Measurements from ENCODE around the gene ATL3. TPM values are rescaled to one million over a fixed set of nuclear protein-coding genes. Genes with fewer than 3 reads are reported as not detected.
"Not testable (repeated sequence)": the region's sequence is repeated elsewhere in the genome, so short reads cannot be mapped to it uniquely, and the experiment has no call there.

The ATL3 gene
- total and polyA plus RNA-seq, 5 donors from 2014 or later: 23.6 to 33.7 (median 25.5) TPM

DNA sequence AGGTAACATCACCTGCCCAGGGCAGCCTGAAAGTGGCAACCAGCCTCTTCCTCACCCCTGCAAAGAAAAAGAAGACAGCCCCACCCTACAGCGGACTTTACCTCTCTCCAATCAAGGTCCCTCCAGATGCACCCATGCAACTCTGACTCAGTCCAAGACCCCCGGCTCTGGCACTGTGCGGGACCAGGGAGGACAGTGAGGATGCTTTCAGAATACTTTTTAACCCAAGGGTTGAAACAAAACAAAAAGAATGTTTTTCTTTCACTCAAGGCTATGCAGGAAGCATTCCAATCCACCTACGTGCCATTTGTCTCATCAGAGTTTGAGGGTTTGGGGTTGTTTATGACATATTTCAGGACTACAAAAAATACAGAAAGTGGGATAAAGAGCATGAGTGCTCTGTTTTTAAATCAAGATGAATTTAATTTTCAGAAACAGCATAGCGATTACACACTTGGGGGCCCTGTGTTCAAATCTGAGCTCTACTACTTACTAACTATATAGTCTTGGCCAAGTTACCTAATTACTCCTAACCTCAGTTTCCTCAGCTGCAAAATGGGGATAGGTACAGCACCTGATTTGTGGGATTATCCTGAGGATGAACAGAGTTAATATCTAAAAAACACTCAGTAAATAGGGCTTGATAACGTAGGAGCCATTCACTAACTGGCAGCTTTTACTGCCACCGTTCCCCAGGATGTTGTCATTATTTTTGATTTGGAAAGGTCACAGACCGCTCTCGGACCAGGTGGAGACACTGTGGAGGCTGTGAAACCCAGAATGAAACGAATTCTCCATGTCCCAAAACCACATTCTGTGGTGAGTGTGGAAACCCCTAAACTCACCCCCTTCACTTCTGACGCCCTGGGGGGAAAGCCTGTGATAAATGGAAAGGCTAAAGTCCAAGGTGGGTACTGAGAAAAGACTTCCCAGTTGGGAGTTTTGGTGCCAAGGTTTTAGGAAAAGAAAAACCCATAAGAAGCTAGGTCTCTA, 62.5 kb downstream of the ATL3 start:
- Histone ChIP-seq H3K9me3 (ENCODE audit: control insufficient read depth in 2 of 2, low read length in 2 of 2) (no peaks in the 10 kb centered on the region), H3K36me3 (ENCODE audit: control insufficient read depth, insufficient read depth, low read length) (no peaks in the 10 kb centered on the region), H3K4me3 (ENCODE audit: low read depth, low read length) (no peak overlapping the region), H3K27ac (ENCODE audit: insufficient read depth, low read length, poor library complexity, severe bottlenecking) (no peak overlapping the region), H3K27me3 (ENCODE audit: control insufficient read depth, insufficient read depth, low read length) (no peaks in the 10 kb centered on the region), H3K4me1 (ENCODE audit: control insufficient read depth, insufficient read depth, low read length, poor library complexity, severe bottlenecking) (peaks cover 3% of the 10 kb centered on the region)
- Mint-ChIP-seq H3K27me3 (peaks cover 25% of the 10 kb centered on the region), H3K4me1 (peaks cover 5 to 19% (median 10%) of the 10 kb centered on the region in 4 donors), H3K36me3 (no peaks in the 10 kb centered on the region), H3K4me3 (no peak overlapping the region), H3K27ac (peak overlapping the region in 1 of 3 donors; percentile 47), H3K9me3 (no peaks in the 10 kb centered on the region)
- ATAC-seq (ENCODE audit: low read depth in 2 of 2) (no peak), DNase-seq (no peak)

GRCh38 chr11:63603180-63603518, 68.0 kb downstream of the ATL3 start:
- Histone ChIP-seq H3K27me3 (ENCODE audit: control insufficient read depth, insufficient read depth, low read length) (no peaks in the 10 kb centered on the region), H3K9me3 (ENCODE audit: control insufficient read depth in 2 of 2, low read length in 2 of 2) (no peaks in the 10 kb centered on the region), H3K36me3 (ENCODE audit: control insufficient read depth, insufficient read depth, low read length) (no peaks in the 10 kb centered on the region), H3K4me1 (ENCODE audit: control insufficient read depth, insufficient read depth, low read length, poor library complexity, severe bottlenecking) (no peaks in the 10 kb centered on the region), H3K27ac (ENCODE audit: insufficient read depth, low read length, poor library complexity, severe bottlenecking) (no peak overlapping the region), H3K4me3 (ENCODE audit: low read depth, low read length) (no peak overlapping the region)
- no peak overlapping the region for H3K27ac Mint-ChIP-seq
- no peaks in the 10 kb centered on the region for H3K9me3 Mint-ChIP-seq
- DNase-seq: no peak
- peaks cover 0 to 2% (median 0%) of the 10 kb centered on the region in 4 donors for H3K4me1 Mint-ChIP-seq
- no peak for ATAC-seq (ENCODE audit: low read depth in 2 of 2)
- H3K36me3 Mint-ChIP-seq: no peaks in the 10 kb centered on the region
- no peak overlapping the region for H3K4me3 Mint-ChIP-seq
- H3K27me3 Mint-ChIP-seq: peaks cover 5% of the 10 kb centered on the region

DNA sequence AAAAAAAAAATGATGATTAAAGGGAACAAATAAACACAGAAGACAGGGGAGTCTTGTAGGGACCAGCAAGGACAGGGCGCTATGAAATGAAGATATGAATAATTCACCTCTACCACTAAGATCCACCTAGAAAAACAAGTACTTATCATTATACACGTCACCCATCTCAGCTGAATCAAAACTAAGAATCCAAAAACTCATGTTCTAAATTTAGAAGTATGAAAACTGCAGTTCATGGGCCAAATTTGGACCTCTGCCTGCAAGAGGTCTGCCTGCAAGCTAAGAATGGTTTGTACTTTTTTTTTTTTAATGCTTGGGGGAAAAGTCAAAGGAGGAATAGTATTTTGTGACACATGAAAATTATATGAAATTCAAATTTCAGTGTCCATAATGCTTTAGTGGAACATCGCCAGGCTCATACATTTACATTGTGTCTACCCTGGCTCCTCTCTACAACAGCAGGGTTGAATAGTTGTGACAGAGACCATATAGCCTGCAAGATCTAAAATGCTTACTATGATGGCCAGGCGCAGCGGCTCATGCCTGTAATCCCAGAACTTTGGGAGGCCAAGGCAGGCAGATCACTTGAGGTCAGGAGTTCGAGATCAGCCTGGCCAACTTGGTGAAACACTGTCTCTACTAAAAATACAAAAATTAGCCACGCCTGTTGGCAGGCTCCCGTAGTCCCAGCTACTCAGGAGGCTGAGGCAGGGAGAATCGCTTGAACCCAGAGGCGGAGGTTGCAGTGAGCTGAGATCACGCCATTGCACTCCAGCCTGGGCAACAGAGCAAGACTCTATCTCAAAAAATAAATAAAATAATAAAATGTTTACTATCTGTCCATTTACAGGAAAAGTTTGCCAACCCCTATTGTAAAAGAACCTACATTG, 68.6 kb downstream of the ATL3 start:
- not testable (repeated sequence) for H3K36me3 ChIP-seq (ENCODE audit: control insufficient read depth, insufficient read depth, low read length); H3K9me3 Mint-ChIP-seq; H3K4me3 ChIP-seq (ENCODE audit: low read depth, low read length); H3K4me1 ChIP-seq (ENCODE audit: control insufficient read depth, insufficient read depth, low read length, poor library complexity, severe bottlenecking); H3K4me3 Mint-ChIP-seq; H3K36me3 Mint-ChIP-seq; H3K9me3 ChIP-seq (ENCODE audit: control insufficient read depth in 2 of 2, low read length in 2 of 2); H3K27me3 ChIP-seq (ENCODE audit: control insufficient read depth, insufficient read depth, low read length); DNase-seq; H3K27me3 Mint-ChIP-seq; H3K27ac ChIP-seq (ENCODE audit: insufficient read depth, low read length, poor library complexity, severe bottlenecking); ATAC-seq (ENCODE audit: low read depth in 2 of 2); H3K4me1 Mint-ChIP-seq
- H3K27ac Mint-ChIP-seq: peak overlapping the region in 1 of 3 donors; percentile 67

DNA sequence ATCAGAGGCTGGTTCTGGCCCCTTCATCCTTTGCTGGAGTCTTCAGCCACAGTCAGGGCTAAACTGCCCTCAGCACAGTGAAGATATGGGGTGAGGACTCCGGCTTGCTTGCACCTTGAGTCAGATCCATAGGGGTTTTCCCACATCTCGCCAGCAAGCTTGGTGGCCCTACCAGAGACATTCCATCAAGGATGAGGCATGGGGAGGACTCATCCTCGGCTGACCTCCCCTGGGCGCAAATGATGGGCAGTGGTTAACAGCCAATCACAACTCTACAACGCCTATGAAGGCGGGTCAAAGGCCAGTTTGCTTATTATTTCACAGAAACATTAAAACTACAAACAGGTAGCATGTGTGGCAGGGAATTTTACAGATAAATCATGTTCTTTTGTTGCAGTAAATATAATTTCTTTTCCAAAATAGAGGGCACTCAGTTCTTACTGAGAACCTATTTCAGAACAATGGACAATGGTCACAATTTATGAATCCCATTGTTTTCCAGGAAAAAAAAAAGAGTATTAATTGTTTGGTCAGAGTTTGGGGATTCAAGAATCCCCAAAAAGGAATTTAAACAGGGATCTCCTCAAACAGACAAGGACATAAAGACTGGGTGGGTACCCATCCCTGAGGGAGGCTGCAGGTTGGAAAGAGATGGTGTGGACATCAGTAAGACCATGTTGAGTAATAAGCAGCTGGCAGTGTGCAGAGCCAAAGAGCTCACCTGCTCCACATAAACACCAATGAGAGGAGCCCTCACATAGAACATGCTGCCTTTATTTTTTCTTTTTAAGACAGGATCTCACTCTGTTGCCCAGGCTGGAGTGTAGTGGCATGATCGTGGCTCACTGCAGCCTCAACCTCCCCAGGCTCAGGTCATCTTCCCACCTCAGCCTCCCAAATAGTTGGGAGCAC, 71.7 kb downstream of the ATL3 start:
- peak overlapping the region in 1 of 4 donors; percentile 24 for H3K4me3 Mint-ChIP-seq
- DNase-seq (no peak), ATAC-seq (ENCODE audit: low read depth in 2 of 2) (no peak)
- no peaks in the 10 kb centered on the region for H3K9me3 ChIP-seq (ENCODE audit: control insufficient read depth in 2 of 2, low read length in 2 of 2)
- H3K9me3 Mint-ChIP-seq: no peaks in the 10 kb centered on the region
- H3K4me1 Mint-ChIP-seq: peaks cover 0 to 2% (median 0%) of the 10 kb centered on the region in 4 donors
- no peak overlapping the region for H3K27ac ChIP-seq (ENCODE audit: insufficient read depth, low read length, poor library complexity, severe bottlenecking)
- no peaks in the 10 kb centered on the region for H3K36me3 Mint-ChIP-seq
- H3K4me3 ChIP-seq (ENCODE audit: low read depth, low read length): no peak overlapping the region
- H3K36me3 ChIP-seq (ENCODE audit: control insufficient read depth, insufficient read depth, low read length): no peaks in the 10 kb centered on the region
- no peaks in the 10 kb centered on the region for H3K27me3 Mint-ChIP-seq
- no peaks in the 10 kb centered on the region for H3K4me1 ChIP-seq (ENCODE audit: control insufficient read depth, insufficient read depth, low read length, poor library complexity, severe bottlenecking)
- no peak overlapping the region for H3K27ac Mint-ChIP-seq
- no peaks in the 10 kb centered on the region for H3K27me3 ChIP-seq (ENCODE audit: control insufficient read depth, insufficient read depth, low read length)

DNA sequence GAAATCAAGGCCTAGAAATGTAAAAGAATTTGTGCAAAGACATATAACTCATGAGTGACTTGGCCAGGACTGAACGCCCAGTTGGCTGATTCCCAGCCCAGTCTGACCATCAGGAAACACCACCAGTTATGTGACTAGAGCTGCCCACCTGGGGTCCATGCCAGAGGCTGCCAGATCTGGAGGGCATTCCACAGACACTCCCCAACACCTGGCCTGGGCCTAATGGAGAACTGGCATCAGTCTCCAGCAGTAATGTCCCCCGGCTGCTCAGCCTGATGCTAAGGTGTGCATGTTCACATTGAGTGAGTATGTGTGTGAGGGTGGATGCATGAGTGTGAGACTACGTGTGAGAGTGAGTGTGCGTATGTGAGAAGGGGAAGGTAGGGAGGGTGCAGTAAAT, 72.6 kb downstream of the ATL3 start:
- ATAC-seq (ENCODE audit: low read depth in 2 of 2) (no peak), DNase-seq (no peak)
- Histone ChIP-seq H3K27ac (ENCODE audit: insufficient read depth, low read length, poor library complexity, severe bottlenecking) (no peak overlapping the region), H3K4me3 (ENCODE audit: low read depth, low read length) (no peak overlapping the region), H3K4me1 (ENCODE audit: control insufficient read depth, insufficient read depth, low read length, poor library complexity, severe bottlenecking) (no peaks in the 10 kb centered on the region), H3K36me3 (ENCODE audit: control insufficient read depth, insufficient read depth, low read length) (no peaks in the 10 kb centered on the region), H3K9me3 (ENCODE audit: control insufficient read depth in 2 of 2, low read length in 2 of 2) (no peaks in the 10 kb centered on the region), H3K27me3 (ENCODE audit: control insufficient read depth, insufficient read depth, low read length) (no peaks in the 10 kb centered on the region)
- H3K9me3 Mint-ChIP-seq: no peaks in the 10 kb centered on the region
- H3K27me3 Mint-ChIP-seq: no peaks in the 10 kb centered on the region
- H3K4me3 Mint-ChIP-seq: no peak overlapping the region
- H3K36me3 Mint-ChIP-seq: no peaks in the 10 kb centered on the region
- H3K27ac Mint-ChIP-seq: no peak overlapping the region
- peaks cover 0 to 2% (median under 1%) of the 10 kb centered on the region in 4 donors for H3K4me1 Mint-ChIP-seq

- H3K9me3 Mint-ChIP-seq: no peaks in the 10 kb centered on the region
- H3K27me3 ChIP-seq (ENCODE audit: control insufficient read depth, insufficient read depth, low read length): no peaks in the 10 kb centered on the region
- no peak overlapping the region for H3K4me3 Mint-ChIP-seq
- no peaks in the 10 kb centered on the region for H3K36me3 Mint-ChIP-seq
- no peak overlapping the region for H3K27ac Mint-ChIP-seq
- no peak for DNase-seq
- no peak overlapping the region for H3K4me3 ChIP-seq (ENCODE audit: low read depth, low read length)
- no peaks in the 10 kb centered on the region for H3K27me3 Mint-ChIP-seq
- no peak overlapping the region for H3K27ac ChIP-seq (ENCODE audit: insufficient read depth, low read length, poor library complexity, severe bottlenecking)
- no peaks in the 10 kb centered on the region for H3K4me1 ChIP-seq (ENCODE audit: control insufficient read depth, insufficient read depth, low read length, poor library complexity, severe bottlenecking)
- H3K36me3 ChIP-seq (ENCODE audit: control insufficient read depth, insufficient read depth, low read length): no peaks in the 10 kb centered on the region
- H3K4me1 Mint-ChIP-seq: peaks cover 0 to 2% (median under 1%) of the 10 kb centered on the region in 4 donors
- no peaks in the 10 kb centered on the region for H3K9me3 ChIP-seq (ENCODE audit: control insufficient read depth in 2 of 2, low read length in 2 of 2)
- ATAC-seq (ENCODE audit: low read depth in 2 of 2): no peak
Observed at GRCh38 chr11:63595296-63595695, 75.9 kb downstream of the ATL3 start.

GRCh38 chr11:63592975-63593395, 78.2 kb downstream of the ATL3 start:
- H3K27ac Mint-ChIP-seq: peak overlapping the region in 1 of 3 donors; percentile 89
- H3K4me1 ChIP-seq (ENCODE audit: control insufficient read depth, insufficient read depth, low read length, poor library complexity, severe bottlenecking): no peaks in the 10 kb centered on the region
- H3K9me3 ChIP-seq (ENCODE audit: control insufficient read depth in 2 of 2, low read length in 2 of 2): no peaks in the 10 kb centered on the region
- H3K27ac ChIP-seq (ENCODE audit: insufficient read depth, low read length, poor library complexity, severe bottlenecking): no peak overlapping the region
- peaks cover 0 to 1% (median 0%) of the 10 kb centered on the region in 7 donors for H3K9me3 Mint-ChIP-seq
- no peak overlapping the region for H3K4me3 Mint-ChIP-seq
- no peak for ATAC-seq (ENCODE audit: low read depth in 2 of 2)
- H3K36me3 ChIP-seq (ENCODE audit: control insufficient read depth, insufficient read depth, low read length): no peaks in the 10 kb centered on the region
- H3K27me3 Mint-ChIP-seq: no peaks in the 10 kb centered on the region
- peaks cover 0 to 6% (median 4%) of the 10 kb centered on the region in 4 donors for H3K4me1 Mint-ChIP-seq
- H3K27me3 ChIP-seq (ENCODE audit: control insufficient read depth, insufficient read depth, low read length): no peaks in the 10 kb centered on the region
- H3K4me3 ChIP-seq (ENCODE audit: low read depth, low read length): no peak overlapping the region
- DNase-seq: peak in 1 of 3 donors; percentile 24
- no peaks in the 10 kb centered on the region for H3K36me3 Mint-ChIP-seq
